T-helper 2 cell (primary cell): ENCODE results near the gene ALDH5A1.
"Not testable (repeated sequence)": the region's sequence is repeated elsewhere in the genome, so short reads cannot be mapped to it uniquely, and the experiment has no call there.

Experiments
- DNase-seq, 5 experiments: peaks; one replicate each; pipeline versions ENCODE4 v3.0.0 to v3.0.0-alpha.2; 2012 to 2022

ALDH5A1 gene

DNA sequence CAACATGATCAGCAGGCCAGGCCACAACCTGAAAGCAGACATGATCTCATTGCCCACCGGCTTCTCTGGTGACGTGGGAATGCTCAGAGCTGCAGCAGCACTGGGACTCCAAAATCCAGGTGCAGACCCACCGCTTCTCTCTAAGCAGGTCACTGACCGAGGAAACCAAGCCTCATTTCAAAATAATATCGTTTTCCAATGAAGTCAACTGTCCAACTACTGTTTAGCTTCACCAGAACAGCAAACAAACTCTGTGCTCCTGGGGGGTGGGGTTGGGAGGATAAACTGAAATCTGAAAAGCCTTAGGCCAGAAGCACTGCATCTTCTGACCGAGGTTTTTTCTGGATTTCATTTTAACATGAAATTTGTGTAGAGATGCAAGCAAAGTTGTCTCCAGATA is 5.3 kb upstream of the ALDH5A1 start, which contains the start of gene GPLD1:
GPLD1 (minus strand) TSS at position 109 of the 400 bp plus-strand sequence; CDS start at position 42, 67 bp downstream.
- no peak for DNase-seq

DNA sequence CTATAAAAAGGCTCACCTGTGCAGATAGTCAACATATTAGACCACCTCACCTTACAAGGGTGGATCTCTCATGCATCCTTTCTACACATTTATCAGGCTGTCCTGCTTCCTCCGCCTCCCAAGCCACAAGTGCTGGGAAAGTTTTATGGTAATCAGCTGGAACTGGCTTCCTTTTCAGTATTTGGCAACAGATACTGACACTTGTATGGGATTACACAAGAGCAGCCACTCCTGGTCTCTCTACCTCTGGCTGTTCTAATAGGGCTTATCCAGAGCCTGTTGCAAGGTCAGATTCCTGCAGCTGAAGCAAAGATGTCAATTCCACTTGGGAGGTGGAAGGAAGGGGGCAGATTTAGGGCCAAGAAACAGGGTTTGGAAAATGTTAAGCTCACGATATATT is 4.9 kb upstream of the ALDH5A1 start:
- DNase-seq: no peak

DNA sequence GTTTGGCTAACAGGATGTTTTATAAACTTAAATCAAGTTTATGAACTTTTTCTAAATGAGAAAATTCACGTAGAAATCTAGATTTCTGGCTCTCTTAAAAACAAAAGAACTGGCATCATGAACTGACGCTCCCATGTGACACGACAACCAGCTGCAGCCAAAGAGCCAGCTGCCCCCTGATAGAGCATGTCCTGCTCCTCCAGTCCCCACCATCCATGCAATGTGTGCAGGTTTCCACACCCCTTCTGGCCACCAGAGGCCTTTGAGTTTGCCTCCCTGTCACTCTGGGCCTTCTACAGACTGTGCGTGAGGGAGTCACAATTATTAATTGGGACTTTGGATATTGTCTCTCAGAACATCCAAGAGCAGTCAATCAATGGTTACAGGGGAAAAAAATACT is 3.8 kb upstream of the ALDH5A1 start:
- DNase-seq: no peak

DNA sequence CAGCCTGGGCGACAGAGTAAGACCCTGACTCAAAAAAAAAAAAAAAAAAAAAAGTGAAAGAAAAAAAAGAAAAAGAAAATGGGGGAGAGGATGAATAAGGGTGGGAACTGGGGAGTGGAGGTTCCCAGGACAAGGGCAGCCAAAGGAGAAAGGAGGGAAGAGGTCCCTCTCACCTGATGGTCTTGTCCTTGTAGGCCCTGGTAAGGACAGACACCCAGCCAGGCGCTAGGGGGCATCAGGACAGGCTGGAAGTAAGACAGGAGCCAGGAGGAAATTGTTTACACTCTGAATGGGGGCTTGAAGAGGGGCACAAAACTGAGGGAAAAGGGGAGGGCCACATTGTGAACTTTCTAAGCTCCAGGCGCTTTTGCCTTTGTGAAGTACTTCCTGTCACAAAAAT is 2.3 kb upstream of the ALDH5A1 start:
- DNase-seq: no peak

DNA sequence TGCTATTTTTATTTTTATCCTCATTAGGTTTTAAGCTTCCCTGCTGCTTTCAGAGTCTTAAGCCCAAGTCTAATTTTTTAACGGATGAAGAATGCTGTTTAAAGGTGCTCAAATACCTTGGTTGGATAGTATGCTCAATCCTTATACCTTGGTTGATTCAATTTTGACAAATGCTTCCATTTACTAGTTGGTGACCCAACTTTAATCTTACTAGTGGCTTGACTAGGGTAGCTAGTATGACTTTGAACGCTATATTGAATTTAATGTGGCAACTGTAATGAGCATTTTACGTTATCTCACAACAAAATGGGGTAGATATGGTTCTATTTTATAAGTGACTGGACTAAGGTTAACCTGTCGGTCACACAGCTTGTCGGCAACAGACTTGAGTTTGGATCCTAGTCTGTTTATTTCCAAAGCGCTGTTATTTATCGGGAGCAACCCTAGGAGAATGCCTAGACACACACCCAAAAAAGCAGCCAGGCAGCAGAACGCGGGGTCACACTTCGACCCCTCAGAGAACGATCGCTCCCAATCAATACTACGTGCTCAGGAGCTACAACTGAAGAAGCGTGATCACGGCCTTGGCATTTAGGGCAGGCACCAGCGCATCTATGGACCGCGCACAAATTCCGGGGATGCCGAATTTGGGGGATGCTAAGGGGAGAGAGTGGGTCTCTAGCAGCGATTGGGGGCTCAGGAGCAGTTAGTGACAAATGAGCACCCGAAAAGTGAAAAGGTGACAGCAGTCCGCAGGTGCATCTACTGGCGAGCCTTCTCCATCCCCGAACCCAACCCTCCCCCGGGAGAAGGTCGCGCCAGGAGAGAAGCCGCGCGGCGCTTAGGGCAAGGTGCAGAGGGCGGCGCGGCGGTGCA is 586 bp upstream of the ALDH5A1 start:
- no peak for DNase-seq

DNA sequence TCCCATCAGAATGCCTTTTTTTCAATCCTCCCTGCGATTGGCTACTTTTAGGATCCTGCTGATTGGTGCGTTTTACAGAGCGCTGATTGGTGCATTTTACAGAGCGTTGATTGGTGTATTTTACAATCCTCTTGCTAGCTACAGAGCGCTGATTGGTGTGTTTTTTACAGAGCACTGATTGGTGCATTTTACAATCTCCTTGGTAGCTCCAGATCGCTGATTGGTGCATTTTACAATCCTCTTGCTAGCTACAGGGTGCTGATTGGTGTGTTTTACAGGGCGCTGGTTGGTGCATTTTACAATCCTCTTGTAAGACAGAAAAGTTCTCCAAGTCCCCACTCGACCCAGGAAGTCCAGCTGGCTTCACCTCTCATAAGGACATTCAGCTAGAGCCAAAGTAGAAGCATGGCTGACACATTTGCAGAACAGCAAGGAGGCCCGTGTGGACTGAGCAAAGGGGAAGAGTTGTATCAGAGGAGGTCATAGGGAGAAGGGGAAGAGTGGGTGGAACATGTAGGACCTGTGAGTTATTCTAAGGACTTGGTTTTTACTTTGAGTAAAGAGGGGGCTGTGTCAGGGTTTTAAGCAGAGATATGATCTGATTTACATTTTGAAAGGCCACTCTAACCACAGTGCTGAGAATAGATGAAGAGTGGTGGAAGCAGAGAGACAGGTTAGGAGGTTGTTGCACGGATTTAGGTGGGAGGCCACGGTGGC is 2.6 kb downstream of the ALDH5A1 start:
- no peak for DNase-seq

DNA sequence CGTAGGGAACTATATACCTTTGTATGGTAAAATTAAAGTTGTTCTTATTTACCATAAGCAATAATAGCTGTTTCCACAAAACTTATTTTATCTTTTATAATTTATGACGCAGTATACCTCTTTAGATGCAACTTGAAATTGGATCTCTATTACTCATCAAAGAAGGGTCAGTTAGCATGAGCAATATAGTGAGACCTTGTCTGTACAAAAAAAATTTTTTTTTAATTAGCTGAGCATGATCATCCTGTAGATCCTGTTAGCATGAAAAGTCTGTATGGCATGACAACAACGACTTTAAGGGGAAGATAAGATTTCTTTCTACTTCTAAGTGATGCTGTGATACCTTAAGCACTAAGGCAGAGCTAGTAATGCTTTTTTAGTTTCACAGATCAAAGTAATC is 5.9 kb downstream of the ALDH5A1 start:
- DNase-seq: no peak

DNA sequence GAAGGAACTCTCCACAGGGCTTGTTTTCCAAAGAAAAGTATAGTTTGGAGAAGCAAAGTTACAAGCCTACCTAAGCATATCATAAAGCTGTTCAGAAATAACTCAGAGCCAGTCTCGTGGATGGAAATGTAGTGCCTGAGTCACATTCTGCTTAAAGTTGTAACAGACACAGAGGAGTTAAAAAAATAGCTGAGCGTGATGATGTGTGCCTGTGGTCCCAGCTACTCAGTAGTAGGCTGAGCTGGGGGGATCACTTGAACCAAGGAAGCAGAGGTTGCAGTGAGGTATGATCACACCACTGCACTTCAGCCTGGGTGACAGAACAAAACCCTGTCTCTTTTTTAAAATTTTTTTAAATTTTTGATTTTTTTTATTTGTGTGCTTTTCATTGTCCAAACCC is 6.6 kb downstream of the ALDH5A1 start:
- no peak for DNase-seq

DNA sequence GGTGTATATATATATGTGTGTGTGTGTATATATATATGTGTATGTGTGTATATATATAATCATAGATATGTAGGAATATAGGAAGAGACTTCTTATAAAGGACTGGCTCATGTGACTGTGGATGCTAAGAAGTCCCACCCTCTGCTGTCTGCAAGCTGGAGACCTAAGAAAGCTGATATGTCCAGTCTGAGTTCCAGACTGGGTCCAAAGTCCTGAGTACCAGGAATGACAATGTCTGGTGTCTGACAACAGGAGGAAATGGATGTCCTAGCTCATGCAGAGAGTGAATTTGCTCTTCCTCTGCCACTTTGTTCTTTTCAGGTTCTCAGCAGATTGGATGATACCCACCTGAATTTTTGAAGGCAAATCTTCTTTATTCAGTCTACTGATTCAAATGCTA is 7.1 kb downstream of the ALDH5A1 start:
- no peak for DNase-seq

DNA sequence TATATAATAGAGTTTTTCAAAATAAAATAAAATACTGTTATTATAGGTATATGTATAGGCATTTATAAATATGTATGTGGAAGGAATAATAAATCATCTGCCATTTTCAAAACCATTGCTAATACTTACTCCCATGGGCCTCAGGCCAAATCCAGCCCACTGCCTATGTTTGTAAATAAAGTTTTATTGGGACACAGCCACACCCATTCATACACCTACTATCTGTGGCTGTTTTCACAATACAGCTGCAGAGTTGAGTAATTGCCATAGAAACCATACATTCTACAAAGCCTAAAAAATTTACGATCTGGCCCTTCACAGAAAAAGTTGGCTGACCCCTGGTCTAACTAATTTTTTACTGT is 9.5 kb downstream of the ALDH5A1 start:
- DNase-seq: no peak

DNA sequence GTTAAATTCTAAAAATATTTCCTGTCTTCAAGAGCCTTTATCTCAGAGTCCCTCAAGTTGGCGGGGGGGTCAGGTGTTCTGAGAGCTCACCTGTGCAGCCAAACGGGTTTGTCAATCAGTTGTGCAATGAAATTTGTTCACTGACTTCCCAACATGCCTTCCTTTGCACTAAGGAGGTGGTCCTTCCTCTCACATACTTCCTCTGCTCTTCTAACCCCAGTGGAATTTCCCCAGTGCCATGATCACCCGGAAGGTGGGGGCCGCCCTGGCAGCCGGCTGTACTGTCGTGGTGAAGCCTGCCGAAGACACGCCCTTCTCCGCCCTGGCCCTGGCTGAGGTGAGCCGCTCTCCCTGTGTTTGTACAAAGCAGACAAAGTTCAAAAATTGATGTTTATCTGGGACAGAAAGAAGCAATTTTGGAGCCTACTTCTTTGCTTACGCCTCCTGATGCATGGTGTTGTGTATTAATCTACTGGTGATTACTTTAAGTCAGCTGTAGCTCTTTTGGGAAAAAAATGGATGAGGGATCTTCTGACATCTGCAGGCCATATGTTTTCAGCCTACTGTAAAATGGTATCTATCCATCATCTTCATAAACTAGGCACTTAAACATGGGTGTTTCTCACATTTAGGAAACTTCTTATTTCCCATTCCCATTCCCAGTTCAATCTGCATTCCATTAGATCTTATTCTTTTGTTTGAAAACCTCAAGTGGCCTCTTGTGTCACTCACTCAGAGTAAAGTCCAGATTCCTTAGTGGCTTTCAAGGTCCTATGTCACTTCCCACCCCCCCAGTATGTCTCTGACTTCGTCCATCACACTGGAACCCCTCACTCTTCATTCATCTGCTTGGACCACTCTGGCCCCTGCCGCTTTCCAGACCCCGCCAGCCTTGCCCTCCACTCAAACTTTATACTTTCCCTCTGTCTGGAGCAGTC is 10.1 kb downstream of the ALDH5A1 start:
- DNase-seq: no peak

DNA sequence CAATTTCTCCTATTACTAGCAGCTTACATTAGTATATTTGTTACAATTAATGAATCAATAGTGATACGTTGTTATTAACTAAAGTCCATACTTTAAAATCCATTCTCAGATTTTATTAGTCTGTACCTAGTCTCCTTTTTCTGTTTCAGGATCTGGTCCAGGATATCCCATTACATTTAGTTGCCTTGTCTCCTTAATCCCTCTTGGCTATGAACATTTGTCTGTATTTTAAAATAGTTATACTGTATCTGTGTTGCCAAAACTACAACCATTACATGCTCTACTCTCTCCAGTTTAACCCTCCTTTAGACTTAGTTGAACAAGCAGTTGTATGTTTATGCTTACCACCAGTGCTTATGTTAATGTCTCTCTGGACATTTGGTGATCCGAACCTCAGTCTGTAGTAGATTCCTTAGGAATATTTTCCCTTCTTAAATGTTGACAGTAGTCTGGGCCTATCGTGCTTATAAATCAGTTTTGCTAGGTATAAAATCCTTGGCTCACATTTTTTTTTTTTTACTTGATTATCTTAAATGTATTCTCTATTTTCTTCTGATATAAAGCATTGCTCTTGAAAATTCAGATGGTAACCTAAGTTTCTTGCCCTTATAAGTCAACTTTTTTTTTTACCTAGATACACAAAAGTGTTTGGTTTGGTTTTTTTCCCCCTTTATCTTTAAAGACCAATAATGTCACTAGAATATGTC is 12.2 kb downstream of the ALDH5A1 start:
- no peak for DNase-seq

DNA sequence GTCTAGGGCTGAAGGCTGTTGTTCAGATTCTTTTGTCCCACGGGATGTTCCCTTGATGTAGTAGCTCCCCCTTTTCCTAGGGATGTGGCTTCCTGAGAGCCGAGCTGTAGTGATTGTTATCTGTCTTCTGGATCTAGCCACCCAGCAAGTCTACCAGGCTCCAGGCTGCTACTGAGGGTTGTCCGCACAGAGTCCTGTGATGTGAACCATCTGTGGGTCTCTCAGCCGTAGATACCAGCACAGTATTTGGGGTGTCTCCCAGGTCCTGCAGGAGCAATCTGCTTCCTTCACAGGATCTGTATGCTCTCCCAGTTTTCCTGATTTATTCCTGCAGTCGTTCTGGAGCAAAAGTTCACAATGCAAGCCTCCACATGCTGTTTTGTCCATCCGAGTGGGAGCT is 17.2 kb downstream of the ALDH5A1 start:
- not testable (repeated sequence) for DNase-seq

DNA sequence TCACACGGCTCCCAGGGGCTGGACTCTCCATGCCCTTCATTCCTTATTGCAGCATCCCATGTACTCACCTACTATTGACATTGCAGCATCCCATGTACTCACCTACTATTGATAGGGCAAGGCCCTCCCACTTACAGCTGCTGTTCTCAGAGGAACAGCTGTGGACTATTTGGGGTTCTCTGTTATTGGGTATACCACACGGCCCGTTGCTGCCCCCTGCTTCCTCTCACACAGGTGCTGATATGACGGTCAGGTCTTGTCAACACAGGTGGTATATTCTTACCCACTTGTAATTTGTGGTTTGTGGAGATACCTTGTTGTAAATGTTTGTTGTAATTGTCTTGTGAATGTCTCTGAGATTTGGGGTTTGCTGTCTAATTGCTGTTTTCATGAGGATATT is 18.8 kb downstream of the ALDH5A1 start:
- DNase-seq: no peak

DNA sequence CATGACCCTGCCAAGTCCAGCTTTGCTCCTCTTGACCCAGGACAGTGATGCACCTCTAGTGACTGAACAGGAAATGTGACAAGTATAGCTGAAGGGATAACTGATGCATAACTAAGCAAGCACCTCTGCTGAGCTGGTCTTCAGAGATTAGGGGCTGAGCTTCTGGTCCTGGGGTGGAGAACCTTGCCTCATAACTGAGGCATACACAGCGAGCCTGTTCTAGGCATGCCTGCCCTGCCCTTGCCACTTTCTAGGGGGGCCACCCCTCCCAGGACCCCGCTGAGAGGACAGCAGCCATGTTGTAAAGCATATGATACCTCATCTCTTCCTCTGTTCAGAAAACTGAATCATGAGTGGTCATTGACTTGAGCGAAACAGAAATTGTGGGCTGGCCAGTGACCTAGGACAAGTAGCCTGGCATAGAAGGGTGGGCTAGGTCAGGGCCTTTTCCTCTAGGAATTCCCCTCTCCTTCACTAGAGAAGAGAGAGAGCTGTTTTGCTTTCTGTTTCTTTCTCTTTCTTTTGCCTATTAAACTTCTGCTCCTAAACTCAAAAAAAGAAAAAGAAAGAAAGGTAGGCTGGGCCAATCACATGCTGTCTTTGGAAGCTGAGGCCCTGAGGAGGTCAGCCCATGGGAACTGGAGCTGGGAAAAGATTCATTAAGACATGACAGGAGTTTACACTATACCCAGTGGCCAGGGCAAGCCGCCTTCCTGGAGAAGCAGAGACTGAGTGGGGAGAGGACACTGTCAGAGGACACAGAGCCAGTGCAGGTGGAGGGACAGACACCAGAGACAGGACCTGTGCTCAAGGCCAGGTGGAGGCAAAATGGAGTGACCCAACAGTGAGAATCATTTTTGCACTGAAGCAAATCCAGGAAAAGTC is 23.1 kb downstream of the ALDH5A1 start:
- DNase-seq: no peak

DNA sequence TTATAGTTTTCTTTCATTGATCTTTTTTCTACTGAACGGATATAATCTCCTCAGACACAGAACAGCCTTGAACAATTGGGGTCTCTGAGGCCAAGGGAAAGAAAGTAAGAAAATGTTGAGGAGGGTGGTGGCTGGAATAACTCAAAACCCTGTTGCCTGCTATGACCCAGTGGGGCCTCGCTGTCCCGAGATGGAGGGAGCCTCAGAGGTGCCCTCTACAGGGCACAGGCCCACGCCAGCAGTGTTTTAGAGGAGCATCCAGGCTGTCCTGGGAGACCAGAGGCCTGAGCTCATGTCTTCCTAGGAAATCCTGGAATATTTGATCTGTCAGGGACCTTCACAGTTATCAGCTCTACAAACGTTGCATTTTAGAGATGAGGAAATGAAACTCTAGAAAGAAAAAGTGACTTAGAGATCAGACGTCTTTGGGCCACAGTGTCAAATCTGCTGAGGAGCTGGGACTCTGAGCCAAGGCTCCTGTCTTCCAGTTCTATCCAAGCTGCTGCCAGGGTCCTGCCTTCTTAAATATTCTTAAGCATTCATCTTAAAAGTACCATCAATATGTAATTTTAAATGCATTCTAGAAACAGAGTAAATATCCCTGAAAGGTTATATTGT is 26.3 kb downstream of the ALDH5A1 start:
- DNase-seq: peak in 2 of 5 experiments; percentile 15 to 34

DNA sequence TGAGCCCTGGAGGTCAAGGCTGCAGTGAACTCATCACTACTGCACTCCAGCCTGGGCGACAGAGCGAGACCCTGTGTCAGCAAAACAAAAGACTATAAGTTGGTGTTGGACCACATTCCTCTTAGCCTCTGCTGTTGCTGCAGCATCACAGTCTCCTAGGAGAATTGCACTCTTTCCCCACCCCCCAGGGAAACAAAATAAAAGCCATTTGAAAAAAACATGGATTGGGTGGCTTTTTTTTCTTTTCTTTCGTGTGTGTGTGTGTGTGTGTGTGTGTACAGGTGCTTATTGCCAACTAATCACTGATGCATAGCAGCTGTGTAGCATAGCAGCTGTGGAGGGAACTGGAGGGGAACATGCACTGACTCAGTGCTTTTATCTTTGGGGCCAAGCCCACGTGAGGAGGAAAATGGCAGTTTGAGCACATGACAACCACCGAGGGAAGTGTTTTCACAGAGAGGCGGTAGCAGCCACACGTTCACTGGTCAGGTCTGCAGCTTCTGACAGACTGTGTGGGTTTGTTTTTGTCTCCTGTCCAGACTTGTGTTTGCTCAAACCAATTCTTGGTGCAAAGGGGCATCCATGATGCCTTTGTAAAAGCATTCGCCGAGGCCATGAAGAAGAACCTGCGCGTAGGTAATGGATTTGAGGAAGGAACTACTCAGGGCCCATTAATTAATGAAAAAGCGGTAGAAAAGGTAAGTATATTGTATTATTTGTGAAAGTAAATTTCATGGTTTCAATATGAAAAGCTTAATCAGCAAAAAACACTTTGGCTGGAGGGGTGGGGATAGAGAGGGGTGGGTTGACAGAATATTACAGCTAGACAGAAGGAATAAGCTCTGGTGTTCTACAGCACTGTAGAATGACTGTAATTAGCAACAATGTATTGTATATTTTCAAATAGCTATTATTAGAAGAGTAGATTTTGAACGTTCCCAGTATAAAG is 27.7 kb downstream of the ALDH5A1 start:
- DNase-seq: no peak

DNA sequence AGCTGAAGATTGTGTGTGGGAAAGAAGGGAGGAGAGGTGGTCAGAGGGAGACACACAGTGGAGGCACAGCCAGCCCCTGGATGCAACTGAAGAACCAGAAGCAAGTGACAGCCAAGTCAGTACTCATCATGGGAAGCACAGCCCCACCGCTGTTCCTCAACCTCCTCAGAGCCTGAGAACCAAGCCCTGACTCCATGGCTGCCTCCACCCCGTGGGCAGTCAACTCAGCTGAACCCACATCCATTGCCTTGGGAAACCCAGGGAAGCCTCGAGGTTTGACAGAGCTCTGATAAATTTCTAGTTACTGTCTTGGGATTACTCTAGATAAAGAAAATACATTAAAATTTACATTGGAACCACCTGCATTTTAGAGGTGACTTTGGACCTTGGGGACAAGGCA is 29.6 kb downstream of the ALDH5A1 start:
- no peak for DNase-seq

DNA sequence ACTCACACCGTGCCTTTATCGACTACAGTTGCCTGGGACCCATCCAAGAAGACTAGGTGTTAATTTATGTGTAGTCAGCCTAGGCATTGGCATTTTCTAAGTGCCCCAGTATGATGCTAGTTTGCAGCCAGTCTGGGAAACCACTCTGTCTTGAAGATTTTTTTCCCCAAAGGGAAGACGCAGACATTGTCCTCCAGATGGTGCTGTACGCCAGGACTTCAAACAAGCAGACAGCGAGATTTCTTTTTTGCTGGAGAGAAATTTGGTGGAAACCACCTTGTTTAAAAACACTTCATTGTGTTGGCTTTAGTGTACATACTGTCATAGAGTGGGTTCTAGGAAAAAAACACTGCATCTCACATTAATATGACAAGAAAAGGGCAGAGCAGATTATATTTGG is 30.0 kb downstream of the ALDH5A1 start:
- peak in 1 of 5 experiments; percentile 51 for DNase-seq

DNA sequence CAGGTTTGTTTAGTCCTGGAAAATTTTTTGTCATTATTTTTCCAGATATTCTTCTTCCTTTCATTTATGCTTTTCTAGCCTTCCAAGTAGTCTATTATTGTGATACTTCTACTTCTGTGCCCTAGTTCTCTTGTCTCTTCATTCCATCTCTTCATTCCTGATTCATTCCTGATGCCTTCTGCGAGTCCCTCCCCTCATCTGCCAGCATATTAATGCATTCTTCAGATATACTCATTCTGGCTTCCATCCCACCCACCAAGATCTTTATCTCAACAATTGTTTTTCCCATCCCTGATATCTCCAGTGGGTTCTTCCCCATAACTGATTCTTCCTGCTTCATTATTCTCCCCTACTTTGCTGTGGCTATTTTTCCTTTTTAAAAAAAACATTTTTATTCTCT is 35.2 kb downstream of the ALDH5A1 start:
- DNase-seq: no peak
